Stomach (tissue), 4 donors: ENCODE data around the gene SDHAF2.

Source experiments
- EP300 ChIP-seq: sonication (generic); formaldehyde crosslinking; IDR thresholded peaks from one replicate; pipeline ENCODE4 v1.6.1; 2017; ENCODE audit warnings: antibody characterized with exemption
- POLR2A ChIP-seq, 4 donors: fragments of 450-650 bp; IDR thresholded peaks; one replicate each; pipeline ENCODE4 v1.6.1; 2016; ENCODE audit warnings: antibody characterized with exemption in 4 of 4, control low read depth in 2 of 4, mild to moderate bottlenecking in 1 of 4, moderate library complexity in 1 of 4

DNA sequence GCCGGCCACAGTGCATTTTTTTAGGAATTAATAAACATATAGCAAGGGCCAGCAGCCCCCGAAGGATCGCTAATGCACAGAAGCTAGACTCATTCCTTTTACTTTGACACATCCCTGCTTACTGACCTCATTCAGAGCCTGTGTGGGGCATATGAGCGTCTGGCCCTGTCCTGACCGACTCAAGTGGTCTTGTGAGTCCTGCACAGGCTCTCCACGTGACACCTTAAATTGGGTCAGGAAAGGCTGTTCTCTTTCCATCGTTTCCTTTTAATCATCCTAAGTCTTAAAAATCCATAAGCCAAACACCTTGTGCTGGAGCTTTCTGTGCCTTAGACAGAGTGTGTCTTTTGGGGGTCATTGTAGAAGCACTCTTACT is 18.6 kb downstream of the SDHAF2 start:
- TF ChIP-seq EP300 (no peak), POLR2A (IDR thresholded peaks at IDR 0.05) (no peak)
